SH-SY5Y (cell line): ENCODE data around the gene BLACAT1.

Experiments used
- GATA2 ChIP-seq: IDR thresholded peaks from 2 replicates; pipeline ENCODE4 v1.6.1; 2011; ENCODE audit warnings: mild to moderate bottlenecking, low read depth, low read length
- GATA3 ChIP-seq: IDR thresholded peaks from 2 replicates; pipeline ENCODE4 v1.6.1; 2011; ENCODE audit warnings: low read depth, mild to moderate bottlenecking, low read length, moderate library complexity

DNA sequence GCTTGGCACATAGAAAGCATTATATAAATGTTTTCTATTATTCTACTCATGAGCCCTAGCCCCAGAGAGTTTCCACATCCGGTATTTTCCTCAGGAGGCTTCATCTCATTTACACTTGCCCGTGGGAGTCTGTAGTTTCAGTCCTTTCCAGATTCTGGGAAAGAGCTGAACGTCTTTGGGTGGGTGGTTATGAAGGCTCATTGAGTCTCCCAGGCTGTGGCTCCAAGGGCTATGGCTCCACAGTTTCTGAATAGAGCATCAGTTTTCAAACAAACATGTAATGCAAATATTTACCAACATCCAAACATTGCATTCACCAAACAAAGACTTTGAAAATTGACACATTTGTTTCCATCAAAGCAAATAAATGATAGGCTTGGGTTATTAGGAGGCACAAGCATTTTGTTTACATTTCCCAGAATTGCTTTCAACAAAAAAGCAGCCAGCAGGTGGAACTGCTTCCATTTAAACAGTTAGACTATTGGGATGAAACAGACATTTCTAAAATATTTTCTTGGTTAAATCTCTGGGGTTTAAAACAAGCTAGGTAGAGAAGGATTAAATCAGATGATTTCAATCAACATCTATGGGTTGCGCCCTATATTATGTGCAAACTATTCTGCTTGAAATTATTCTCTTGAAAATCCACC lies 32.7 kb downstream of the BLACAT1 start:
- no peak for TF ChIP-seq GATA3
- no peak for TF ChIP-seq GATA2
